ENCODE data around the gene GCSH. TPM values are rescaled to one million over a fixed set of nuclear protein-coding genes. Genes with fewer than 3 reads are reported as not detected.

Gene GCSH
- total RNA-seq, 1 experiment from 2014 or later: 117 TPM

GRCh38 chr16:81130126-81130525, 33.9 kb upstream of the GCSH start:
- H3K4me3 ChIP-seq (replicated peaks in 1 of 2; ENCODE audit: low read depth in 1 of 2, low read length in 2 of 2): no peak overlapping the region
- TF ChIP-seq MAX (IDR thresholded peaks at IDR 0.05) (no peak), YY1 (IDR thresholded peaks at IDR 0.05; ENCODE audit: extremely low read depth, insufficient replicate concordance, low read depth, low read length) (no peak), ZNF274 (IDR thresholded peaks at IDR 0.05; ENCODE audit: low read depth, low read length) (no peak), EGR1 (IDR thresholded peaks at IDR 0.05; ENCODE audit: low read depth) (no peak), ATF3 (IDR thresholded peaks at IDR 0.05) (no peak), ZBTB33 (IDR thresholded peaks at IDR 0.05; ENCODE audit: extremely low read depth, insufficient replicate concordance, low read length) (no peak), EZH2 (IDR thresholded peaks at IDR 0.05) (no peak), POLR2A (IDR thresholded peaks at IDR 0.05; ENCODE audit: borderline replicate concordance, extremely low read depth, insufficient read depth, insufficient read length) (no peak), ZFX (IDR thresholded peaks at IDR 0.05) (no peak), CEBPB (IDR thresholded peaks at IDR 0.05; ENCODE audit: low read depth) (no peak), REST (IDR thresholded peaks at IDR 0.05; ENCODE audit: low read depth) (no peak), ELF1 (IDR thresholded peaks at IDR 0.05; ENCODE audit: borderline replicate concordance, low read depth) (no peak), SP1 (IDR thresholded peaks at IDR 0.05; ENCODE audit: low read depth) (no peak)
- ChIA-PET POLR2A (no interaction called here), CTCF (no interaction called here), RAD21 (ENCODE audit: low non-redundant PET in 1 of 2, low total read pairs in 2 of 2, uncharacterized antibody in 2 of 2, unreplicated experiment in 2 of 2) (no interaction called here)
- H4K20me1 ChIP-seq (ENCODE audit: insufficient read depth): no peaks in the 10 kb centered on the region
- H3K36me3 ChIP-seq (ENCODE audit: control insufficient read depth in 1 of 2, insufficient read depth in 2 of 2, low read length in 2 of 2): no peaks in the 10 kb centered on the region
- no peak overlapping the region for H3K9ac ChIP-seq (ENCODE audit: low read length)
- H3K9me3 ChIP-seq (ENCODE audit: control insufficient read depth in 1 of 2, insufficient read depth in 1 of 2, low read depth in 1 of 2, low read length in 2 of 2): no peaks in the 10 kb centered on the region
- H3K27ac ChIP-seq (ENCODE audit: low read depth, low read length): no peak overlapping the region
- H3K27me3 ChIP-seq (ENCODE audit: insufficient read depth, low read length): no peaks in the 10 kb centered on the region
- no peak for DNase-seq (ENCODE audit: low read depth, low spot score)
- H3K4me2 ChIP-seq (ENCODE audit: low read length): no peak overlapping the region
- no peaks in the 10 kb centered on the region for H3K79me2 ChIP-seq (ENCODE audit: insufficient read depth, low read length)
- no peaks in the 10 kb centered on the region for H3K4me1 ChIP-seq (ENCODE audit: control insufficient read depth in 1 of 2, insufficient read depth in 2 of 2, low read length in 2 of 2)
- H3K9me2 ChIP-seq (ENCODE audit: insufficient read depth): no peaks in the 10 kb centered on the region
- ATAC-seq: no peak
- BruUV-seq (replicated peaks): no TSS peak
- intact Hi-C loops (cut with micrococcal nuclease): no loop called here
- H2AFZ ChIP-seq (ENCODE audit: low read depth, low read length, poor library complexity, severe bottlenecking): no peak overlapping the region

Measured in HCT116 (cell line).